Measurements from ENCODE around the gene MYADML2. TPM values are rescaled to one million over a fixed set of nuclear protein-coding genes. Genes with fewer than 3 reads are reported as not detected.

The MYADML2 gene
- total and polyA plus RNA-seq, 2 of the 8 experiments (the other 6 are each of a cell fraction or from before 2014, with no cell fraction given) = 0.26 to 0.47 TPM

DNA sequence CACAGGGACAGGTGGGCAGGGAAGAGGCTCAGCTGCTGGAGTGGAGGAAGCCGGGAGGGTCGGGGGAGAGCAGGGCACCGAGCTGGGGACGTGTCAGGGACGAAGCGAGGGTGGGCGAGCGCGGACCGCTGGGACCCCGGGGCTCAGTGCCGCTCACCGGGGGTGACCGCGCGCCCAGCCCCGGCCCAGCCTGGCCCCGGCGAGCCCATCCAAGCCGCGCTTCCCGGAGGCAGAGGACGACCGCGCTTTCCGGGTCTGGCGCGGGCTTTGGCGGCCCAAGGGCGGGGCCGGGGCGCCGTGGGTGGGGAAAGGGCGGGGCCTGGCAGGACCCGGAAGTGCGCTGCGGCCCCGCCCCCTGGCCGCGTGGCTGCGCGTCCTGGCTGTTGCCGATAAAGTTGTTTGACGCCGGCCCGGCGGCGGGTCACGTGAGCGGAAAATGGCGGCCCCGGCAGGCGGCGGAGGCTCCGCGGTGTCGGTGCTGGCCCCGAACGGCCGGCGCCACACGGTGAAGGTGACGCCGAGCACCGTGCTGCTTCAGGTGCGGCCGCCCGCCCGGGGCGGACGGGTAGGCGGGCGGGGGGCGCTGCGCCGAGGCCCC, 30.3 kb upstream of the MYADML2 start, which contains the start of gene ASPSCR1 (continued):
- TF ChIP-seq CBX8 (IDR thresholded peaks at IDR 0.05; ENCODE audit: borderline replicate concordance, low read depth, low read length) (no peak), CHD2 (IDR thresholded peaks at IDR 0.05; ENCODE audit: low read length) (no peak), POLR2A (IDR thresholded peaks at IDR 0.05; ENCODE audit: control extremely low read depth in 1 of 2, low read depth in 2 of 2, low read length in 2 of 2) (peak in 1 of 2 experiments; percentile 81; a peak in 2 of 3 replicates), KDM1A (IDR thresholded peaks at IDR 0.05; ENCODE audit: borderline replicate concordance, low read length) (no peak), ZNF274 (IDR thresholded peaks at IDR 0.05; ENCODE audit: borderline replicate concordance, extremely low read depth, low read length) (no peak), CREB1 (IDR thresholded peaks at IDR 0.05) (peak; percentile 87), SP1 (IDR thresholded peaks at IDR 0.05; ENCODE audit: low read depth, low read length) (peak; percentile 85; the same call in 1 of the 2 replicates), CHD7 (IDR thresholded peaks at IDR 0.05; ENCODE audit: insufficient replicate concordance, low read length) (no peak), CTBP2 (IDR thresholded peaks at IDR 0.05; ENCODE audit: borderline replicate concordance, insufficient read depth, insufficient read length, low read length) (no peak), KDM4A (IDR thresholded peaks at IDR 0.05; ENCODE audit: low read depth, low read length, severe bottlenecking) (peak; percentile 59)
- TF ChIP-seq, protein P1, sequence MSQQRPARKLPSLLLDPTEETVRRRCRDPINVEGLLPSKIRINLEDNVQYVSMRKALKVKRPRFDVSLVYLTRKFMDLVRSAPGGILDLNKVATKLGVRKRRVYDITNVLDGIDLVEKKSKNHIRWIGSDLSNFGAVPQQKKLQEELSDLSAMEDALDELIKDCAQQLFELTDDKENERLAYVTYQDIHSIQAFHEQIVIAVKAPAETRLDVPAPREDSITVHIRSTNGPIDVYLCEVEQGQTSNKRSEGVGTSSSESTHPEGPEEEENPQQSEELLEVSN (IDR thresholded peaks at IDR 0.05) = peak; percentile 32; the same call in 1 of the 2 replicates
